ENCODE measurements around the gene CSTB.

Gene CSTB

DNA sequence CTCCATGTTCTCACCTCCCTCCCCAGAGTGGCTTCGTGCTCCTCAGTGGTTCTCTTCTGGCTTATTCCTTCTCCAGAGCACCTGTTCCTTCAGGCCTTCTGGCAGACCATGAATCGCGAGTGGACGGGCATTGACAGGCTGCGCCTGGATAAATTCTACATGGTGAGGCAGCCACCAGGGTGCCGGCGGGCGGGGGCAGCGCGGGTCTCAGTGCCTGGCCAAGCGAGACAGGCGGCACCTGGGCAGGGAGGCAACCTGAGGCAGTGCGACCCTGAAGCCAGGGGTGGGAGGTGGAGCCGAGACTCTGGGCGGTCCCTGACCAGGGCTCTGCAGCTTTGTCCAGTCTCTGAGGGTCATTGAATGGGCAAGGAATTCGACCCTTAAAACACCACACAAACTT is 17.1 kb upstream of the CSTB start:
- DNase-seq (ENCODE audit: low read depth in 2 of 2, low spot score in 1 of 2) = no peak

DNA sequence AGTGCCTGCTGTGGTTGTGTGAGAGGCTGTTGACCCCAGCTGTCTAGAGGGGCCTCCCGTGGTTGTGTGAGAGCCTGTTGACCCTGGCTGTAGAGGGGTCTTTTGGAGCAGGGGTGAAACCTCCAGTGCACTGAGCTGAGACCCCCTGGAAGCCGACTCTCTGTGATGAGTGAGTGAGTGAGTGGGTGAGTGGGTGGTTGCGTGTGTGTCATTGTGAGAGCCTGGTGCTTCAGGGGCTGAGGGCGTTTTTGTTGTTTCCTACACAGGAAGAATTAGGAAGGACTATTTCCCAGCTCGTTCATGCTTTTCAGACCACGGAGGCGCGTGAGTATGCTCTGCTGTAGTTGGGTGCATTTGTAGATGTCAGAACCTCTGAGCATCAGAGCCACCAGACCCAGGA is 16.3 kb upstream of the CSTB start:
- no peak for DNase-seq (ENCODE audit: low read depth in 2 of 2, low spot score in 1 of 2)

DNA sequence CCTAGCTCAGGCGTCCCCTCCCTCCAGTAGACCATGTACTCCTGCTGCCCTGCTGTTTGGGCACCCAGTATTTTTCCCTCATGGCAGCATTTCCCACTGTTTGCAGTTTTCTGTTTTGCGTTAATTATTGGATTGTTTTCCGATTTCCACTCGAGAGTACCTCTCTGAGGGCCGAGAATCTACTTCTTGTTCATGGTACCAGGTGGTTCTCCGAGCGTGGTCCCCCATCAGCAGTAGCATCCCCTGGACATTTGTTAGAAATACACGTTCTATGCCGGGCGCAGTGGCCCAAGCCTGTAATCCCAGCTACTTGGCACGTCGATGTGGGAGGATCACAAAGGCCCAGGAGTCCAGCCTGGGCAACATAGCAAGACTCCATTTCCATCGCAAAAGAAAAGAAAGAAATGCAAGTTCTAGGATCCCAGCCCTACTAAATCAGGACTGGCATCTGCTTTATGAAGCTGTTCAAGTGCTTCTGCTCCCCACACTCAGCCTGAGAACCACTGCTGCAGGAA is 14.0 kb upstream of the CSTB start:
- DNase-seq (ENCODE audit: low read depth in 2 of 2, low spot score in 1 of 2) = no peak

DNA sequence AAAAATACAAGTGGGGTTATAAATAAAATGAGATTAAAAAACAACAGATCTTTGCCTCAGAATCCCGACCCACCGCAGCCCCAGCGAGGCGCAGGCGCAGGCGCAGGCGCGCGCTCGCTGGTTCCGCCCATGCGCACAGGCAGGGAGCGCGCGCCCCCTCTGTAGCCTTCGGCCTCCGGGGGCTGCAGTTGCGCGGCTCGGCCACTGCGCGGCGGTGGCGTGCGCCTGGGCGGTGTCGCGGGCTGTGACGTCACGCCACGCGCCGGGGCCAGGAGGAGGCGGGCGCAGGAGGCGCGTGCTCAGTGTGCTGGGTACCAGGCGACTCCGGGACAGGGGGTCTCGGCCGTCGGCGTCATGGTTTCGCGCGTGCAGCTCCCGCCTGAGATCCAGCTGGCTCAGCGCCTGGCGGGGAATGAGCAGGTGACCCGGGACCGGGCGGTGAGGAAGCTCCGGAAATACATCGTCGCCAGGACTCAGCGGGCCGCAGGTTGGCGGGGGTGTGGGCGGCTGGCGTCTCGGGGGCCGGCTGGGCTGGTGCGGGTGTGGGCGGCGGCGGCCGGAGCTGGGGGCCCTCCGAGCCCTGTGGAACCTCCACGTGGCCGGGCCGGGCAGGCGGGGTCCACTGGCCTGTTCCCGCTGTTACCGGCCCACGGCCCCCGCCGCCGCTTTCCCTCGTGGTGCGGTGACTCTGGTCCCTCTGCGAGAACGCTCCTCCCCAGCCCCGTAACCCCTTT is 13.3 kb upstream of the CSTB start, which contains the start of gene RRP1:
Gene RRP1, plus strand, starts transcription at position 302 of the 734 bp plus-strand sequence. Its CDS starts 53 bp downstream, at position 355.
- peak; percentile 86 to 88 for DNase-seq (ENCODE audit: low read depth in 2 of 2, low spot score in 1 of 2)

DNA sequence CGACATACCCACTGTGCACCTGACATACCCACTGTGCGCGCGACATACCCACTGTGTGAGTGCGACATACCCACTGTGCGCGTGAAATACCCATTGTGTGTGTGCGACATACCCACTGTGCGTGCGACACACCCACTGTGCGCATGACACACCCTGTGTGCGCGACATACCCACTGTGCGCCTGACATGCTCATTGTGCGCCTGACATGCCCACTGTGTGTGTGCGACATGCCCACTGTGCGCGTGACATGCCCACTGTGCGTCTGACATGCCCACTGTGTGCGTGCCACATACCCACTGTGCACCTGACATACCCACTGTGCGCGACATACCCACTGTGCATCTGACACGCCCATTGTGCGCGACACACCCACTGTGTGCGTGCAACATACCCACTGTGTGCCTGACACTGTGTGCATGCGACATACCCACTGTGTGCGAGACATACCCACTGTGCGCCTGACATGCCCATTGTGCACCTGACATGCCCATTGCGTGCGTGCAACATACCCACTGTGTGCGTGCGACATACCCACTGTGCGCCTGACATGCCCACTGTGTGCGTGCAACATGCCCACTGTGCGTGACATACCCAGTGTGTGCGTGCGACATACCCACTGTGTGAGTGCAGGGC is 10.8 kb upstream of the CSTB start:
- no peak for DNase-seq (ENCODE audit: low read depth in 2 of 2, low spot score in 1 of 2)

DNA sequence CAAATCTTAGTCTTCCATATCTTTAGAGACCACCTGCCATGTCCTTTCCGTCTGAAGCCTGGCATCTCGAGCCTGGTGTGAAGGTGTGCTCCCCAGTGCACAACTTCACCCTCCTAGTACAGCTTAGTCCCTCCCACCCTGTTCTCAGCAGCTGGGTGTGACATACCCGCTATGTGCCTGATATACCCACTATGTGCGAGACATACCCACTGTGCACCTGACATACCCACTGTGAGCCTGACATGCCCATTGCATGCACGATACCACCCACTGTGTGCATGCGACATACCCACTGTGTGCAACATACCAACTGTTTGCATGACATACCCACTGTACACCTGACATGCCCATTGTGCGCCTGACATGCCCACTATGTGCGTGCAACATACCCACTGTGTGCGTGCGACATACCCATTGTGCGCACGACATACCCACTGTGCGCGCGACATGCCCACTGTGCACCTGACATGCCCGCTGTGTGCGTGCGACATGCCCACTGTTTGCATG is 10.2 kb upstream of the CSTB start:
- DNase-seq (ENCODE audit: low read depth in 2 of 2, low spot score in 1 of 2) = no peak

DNA sequence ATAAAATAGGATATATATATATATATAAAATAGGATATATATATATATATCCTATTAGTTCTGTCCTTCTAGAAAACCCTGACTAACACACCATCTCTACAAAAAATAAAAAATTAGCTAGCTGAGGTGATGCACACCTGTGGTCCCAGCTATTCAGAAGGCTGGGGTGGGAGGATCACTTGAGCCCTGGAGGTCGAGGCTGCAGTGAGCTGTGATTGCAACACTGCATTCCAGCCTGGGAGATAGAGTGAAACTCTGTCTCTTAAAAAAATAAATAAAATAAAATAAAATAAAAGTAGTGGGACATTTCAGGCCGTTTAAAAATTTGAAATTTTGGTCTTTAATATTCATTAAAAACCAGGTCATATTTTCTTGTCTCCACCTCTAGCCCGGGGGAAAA is 9.0 kb upstream of the CSTB start:
- no peak for DNase-seq (ENCODE audit: low read depth in 2 of 2, low spot score in 1 of 2)

DNA sequence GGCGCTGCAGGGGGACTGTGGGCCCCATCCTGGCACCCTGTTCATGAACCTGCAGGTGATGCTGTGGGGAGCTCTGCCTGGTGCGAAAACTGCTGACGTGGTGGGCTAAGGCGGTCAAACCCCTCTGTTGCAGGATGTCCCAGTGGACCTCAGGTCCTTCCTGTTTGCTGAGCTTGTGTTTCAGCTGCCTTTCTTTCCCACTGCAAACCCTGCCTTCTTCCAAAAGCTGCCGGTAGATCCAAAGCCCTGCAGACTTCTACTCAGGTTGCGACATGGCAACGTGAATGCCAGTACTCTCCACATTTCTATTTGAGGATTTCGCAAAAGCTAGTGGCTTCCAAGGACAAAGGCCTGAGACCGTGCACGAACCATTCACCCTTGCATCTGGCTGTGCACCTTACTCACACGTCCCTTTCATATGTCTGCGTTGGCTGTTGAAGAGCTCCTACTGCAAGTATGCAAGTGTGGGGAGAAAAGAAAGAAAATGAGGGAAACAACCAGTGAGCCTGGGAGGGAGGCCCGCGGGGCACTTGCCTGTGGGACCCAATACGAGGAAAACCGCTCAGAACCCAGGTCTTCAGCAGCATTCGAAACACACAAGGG is 7.1 kb upstream of the CSTB start:
- DNase-seq (ENCODE audit: low read depth in 2 of 2, low spot score in 1 of 2) = no peak

DNA sequence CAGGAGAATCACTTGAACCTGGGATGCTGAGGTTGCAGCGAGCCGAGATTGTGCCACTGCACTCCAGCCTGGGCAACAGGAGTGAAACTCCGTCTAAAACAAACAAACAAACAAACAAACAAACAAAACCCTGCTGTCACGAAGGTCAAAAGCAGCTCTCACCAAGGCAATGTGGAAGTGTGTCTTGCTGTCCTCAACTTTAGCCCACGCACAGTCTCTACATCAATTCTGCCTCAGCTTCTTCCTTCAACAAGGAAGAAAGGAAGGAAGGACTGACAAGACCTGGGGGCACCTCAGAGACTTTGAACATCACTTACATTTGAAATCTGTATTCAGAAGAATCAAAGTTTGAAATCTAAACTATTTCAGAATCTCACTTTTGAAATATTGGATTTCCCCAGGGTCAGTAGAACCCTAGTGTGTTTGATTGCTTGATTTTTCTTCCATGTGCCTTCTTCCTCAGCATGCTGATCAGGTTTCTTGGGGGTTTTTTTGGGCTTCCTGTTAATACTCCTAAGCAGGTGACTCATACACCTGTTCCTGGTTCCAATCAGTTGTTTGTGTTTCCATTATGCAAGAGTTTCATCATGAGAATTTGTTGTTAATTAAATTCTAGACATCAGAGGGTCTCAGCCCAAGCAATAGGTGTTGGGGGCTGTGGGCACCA is 6.5 kb upstream of the CSTB start:
- DNase-seq (ENCODE audit: low read depth in 2 of 2, low spot score in 1 of 2) = no peak

DNA sequence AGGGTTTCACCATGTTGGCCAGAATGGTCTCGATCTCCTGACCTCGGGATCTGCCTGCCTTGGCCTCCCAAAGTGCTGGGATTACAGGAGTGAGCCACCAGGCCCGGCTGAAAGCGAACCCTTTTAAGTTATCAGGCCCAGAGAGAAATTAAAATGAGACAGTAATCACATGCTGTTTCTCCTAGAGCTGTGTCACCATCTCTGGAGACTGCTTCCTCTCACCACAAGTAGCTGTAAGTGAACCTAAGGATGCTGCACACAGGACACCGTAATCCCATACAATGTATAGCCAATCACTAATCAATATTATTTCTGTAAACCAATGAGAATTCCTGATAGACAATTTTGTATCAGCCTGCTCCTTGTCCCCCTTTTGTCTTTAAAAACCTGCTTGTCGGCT is 5.7 kb upstream of the CSTB start:
- no peak for DNase-seq (ENCODE audit: low read depth in 2 of 2, low spot score in 1 of 2)

DNA sequence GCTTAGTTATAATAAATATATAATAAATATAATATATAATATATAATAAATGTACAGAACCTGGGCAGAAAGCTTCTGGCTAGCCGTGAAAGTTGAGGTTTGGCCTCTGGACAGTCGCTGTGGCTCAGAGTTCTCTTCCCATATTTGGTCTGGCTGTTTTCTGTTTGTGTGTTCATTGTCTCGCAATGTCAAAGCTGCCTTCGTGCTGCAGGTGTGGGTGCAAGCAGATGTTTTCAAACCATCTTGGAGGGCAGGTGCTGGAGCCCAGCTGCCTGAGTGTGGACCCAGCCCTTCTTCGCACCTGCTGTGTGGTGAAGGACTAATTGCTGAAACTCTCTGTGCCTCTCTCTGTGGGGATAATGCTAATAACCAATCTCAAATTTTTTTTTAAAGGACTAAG is 3.6 kb upstream of the CSTB start:
- no peak for DNase-seq (ENCODE audit: low read depth in 2 of 2, low spot score in 1 of 2)

DNA sequence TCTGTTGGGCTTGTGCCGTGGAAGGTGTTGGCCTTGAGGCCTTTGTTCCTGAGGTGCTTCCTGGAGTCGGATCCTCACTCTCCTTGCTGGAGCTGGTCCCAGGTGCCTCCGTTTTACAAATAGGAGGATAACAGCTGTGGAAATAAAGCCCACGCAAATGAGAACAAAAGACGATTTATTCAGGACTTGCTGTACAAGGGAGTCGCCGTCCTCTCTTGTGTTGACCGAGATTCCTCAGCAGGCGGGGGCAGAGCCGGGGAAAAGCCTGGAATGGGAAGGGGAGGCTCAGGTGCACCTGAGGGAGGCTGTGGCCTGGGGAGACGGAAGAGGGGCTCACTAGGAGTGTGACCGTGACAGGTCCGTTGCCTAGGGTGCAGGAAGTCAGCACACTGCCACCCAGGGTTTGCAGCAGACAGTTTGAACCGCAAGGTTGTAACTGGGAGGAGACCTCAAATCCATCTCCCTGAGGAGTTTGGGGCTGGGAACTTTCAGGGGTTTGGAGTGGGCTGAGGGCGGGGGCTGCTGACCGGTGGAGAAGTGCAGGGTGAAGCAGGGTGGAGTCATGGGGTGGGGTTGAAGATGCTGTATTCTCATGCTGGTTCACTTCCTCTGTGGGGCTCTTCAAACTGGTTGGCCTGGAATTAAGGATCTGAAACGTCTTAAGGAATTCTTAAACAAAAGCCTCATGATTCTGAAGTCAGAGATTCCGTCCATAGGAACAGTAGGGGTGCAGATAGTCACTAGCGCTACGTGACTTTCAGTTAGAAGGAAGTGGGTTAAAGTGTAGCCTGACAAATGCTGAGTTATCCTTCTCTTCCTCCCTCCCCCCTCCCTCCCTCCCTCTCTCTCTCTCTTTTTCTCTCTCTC is 2.6 kb upstream of the CSTB start:
- DNase-seq (ENCODE audit: low read depth in 2 of 2, low spot score in 1 of 2) = no peak

DNA sequence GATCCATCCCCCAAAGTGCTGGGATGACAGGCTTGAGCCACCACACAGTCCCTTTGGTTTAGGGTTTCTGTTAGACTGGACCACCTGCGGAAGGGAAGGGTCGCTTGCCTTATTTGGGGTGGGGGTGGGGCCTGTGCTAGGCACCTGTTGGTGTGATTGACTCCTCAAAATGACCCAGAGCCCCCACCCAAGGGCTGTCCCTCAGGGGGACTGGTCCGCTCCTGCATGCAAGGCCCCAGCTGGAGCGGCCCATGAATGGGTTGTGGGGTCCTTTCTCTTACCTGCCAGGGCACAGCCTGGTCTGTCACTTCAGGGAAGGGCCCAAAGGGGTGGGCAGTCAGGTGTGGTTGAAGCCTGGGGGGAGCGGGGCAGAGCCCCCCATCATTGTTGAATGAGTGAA is 1.8 kb upstream of the CSTB start:
- DNase-seq (ENCODE audit: low read depth in 2 of 2, low spot score in 1 of 2) = no peak

DNA sequence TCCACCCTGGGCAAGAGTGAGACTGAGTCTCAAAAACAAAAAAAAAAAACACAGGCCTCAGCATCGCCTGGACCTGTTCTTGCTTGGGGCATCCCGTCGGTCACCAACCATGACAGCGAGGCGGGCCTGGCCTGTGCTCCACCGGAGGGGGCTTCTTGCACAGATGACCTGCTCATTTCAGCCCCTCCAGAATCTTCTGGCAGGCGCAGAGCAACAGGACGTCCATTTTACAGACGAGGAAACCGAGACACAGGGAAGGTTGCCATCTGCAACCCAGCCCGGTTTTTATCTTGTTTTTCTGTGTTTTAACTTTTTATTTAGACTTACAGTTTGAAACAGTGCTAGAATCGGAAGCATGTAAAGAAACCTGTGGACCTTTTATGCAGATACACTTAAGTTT is 918 bp downstream of the CSTB start:
- no peak for DNase-seq (ENCODE audit: low read depth in 2 of 2, low spot score in 1 of 2)

DNA sequence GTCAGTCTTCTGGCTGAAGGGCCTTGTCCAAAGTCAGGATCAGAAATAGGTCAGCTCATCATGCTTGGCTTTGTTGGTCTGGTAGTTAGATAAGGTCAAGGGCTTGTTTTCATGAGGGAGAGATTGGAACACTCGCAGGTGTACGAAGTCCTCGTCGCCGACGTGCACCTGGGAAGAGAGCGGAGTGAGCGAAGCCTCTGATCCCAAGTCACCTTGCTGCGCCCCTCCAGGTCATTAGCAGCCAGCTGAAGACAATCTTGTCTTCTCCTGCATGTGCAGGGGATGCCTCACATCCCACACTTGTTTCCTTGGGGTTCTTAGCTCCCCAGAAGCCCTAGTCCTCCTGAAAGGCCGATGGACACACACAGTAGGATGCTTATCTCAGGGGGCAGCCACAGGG is 1.9 kb downstream of the CSTB start:
- no peak for DNase-seq (ENCODE audit: low read depth in 2 of 2, low spot score in 1 of 2)

DNA sequence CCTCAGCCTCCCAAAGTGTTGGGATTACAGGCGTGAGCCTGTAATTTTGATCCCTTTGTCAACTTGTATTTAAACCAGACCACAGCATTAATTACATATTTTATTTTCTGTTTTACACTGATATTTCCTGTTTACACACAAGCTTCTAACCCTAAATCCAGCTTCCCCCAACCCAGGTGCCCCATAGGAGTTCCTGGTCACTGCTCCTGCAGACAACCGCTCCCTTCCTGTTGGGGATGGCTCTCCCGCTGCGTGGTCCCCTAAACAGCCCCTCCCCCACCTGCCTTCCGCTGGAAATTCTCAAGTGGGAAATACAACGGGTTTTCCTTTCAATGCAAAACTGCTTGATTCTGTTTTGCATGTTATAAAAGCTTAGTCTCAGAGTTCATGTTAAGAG is 3.7 kb downstream of the CSTB start:
- no peak for DNase-seq (ENCODE audit: low read depth in 2 of 2, low spot score in 1 of 2)

DNA sequence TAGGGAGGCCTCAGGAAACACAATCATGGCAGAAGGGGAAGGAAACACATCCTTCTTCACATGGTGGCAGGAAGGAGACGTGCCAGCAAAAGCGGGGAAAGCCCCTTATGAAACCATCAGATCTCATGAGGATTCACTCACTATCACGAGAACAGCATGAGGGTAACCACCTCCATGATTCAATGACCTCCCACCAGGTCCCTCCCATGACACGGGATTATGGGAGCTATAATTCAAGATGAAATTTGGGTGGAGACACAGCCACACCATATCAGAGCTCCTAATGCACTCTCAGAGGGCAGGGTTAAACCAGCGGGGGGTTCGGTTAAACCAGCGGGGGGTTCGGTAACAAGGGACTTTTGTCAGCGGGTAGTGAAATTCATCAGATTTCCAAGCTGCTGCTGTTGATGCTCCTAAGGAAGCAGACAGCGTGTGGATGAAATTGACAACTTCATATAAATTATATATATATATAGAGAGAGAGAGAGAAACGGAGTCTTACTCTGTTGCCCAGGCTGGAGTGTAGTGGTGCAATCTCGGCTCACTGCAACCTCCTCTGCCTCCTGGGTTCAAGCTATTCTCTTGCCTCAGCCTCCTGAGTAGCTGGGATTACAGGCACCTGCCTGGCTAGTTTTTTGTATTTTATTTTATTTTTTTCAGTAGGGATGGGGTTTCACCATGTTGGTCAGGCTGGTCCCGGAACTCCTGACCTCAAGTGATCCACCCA is 4.2 kb downstream of the CSTB start:
- no peak for DNase-seq (ENCODE audit: low read depth in 2 of 2, low spot score in 1 of 2)

DNA sequence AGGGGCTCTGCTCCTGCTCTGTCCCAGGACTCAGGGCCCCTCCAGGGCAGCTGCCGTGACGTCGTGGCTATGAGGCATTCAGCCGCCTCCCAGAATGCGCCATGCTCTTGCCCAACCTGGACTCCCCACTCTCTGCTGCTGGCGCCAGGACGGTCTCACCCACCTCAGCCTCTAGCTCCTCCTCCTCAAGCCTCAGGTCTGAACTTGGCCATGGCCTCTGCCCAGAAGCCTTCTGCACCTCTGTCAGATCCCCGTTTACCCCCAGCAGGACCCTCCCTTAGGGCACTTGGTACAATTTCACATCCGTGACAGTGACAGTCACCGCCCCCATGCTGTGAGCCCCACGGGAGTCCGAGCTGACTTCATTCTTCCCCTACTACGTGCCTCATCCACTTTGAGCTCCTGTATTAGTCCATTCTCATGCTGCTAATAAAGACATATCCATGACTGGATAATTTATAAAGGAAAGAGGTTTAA is 4.9 kb downstream of the CSTB start:
- DNase-seq (ENCODE audit: low read depth in 2 of 2, low spot score in 1 of 2) = no peak

DNA sequence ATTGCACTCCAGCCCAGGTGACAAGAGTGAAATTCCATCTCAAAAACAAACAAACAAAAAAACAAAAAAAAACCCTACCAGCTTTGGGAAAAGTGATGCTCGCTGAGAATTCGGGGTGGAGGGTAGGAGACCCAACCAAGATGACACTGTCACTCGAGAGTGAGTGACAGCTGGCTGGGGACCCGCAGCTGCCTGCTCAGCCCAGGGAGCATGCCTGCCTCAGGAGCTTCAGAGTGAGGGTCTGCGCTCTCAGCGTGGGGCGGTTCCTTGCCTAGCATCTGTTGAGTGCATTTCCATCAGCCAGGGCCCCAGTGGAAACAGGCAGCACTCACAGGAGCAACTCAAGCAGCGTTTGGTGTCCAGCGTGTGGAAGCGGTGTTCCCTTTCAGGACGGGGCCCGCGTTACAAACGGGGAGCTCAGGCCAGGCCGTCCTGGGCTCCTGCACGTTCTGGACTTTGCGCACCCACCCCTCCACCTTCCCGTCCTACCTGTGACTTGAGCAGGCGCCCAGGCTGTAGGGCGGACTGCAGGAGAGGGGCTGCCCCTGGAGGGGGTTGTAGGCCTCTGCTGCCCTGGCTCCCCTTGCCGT is 5.9 kb downstream of the CSTB start:
- no peak for DNase-seq (ENCODE audit: low read depth in 2 of 2, low spot score in 1 of 2)
